ENCODE data around the gene CDK2. TPM values are rescaled to one million over a fixed set of nuclear protein-coding genes. Genes with fewer than 3 reads are reported as not detected.

Gene CDK2
- total and polyA plus RNA-seq, 9 of the 15 experiments (the other 6 are each of a cell fraction or from before 2014, with no cell fraction given): 17.4 to 213 (median 109) TPM

- H3K36me3 ChIP-seq (ENCODE audit: control insufficient read depth, insufficient read depth, low read length): peaks cover 30% of the 10 kb centered on the region
- no peaks in the 10 kb centered on the region for H3K9me3 ChIP-seq (replicated peaks; ENCODE audit: control insufficient read depth, insufficient read depth, low read depth, low read length)
- no peaks in the 10 kb centered on the region for H3K27me3 ChIP-seq (ENCODE audit: control insufficient read depth in 2 of 2, insufficient read depth in 2 of 2, low read length in 2 of 2)
- no TSS peak for BruUV-seq (replicated peaks)
- no peaks in the 10 kb centered on the region; the same call in 1 of the 2 replicates for H4K20me1 ChIP-seq (replicated peaks; ENCODE audit: control insufficient read depth, insufficient read depth, low read length)
- no peaks in the 10 kb centered on the region for H3K9me1 ChIP-seq (ENCODE audit: control insufficient read depth, insufficient read depth, low read length)
- WGBS (ENCODE audit: insufficient coverage, low coverage, missing lambda C conversion rate): 88% methylated on average over 3 of the region's 3 CpGs
- FAIRE-seq (no peak), ATAC-seq (no peak), DNase-seq (ENCODE audit: extremely low read depth in 1 of 4, low spot score in 3 of 4) (no peak)
- H3K4me1 ChIP-seq (replicated peaks in 1 of 2; ENCODE audit: control insufficient read depth in 2 of 2, insufficient read depth in 2 of 2, low read length in 2 of 2): peaks cover 12 to 21% of the 10 kb centered on the region in 2 experiments
- H2AFZ ChIP-seq (ENCODE audit: low read depth, low read length): no peak overlapping the region
- H3K4me3 ChIP-seq: no peak overlapping the region
- ChIA-PET CTCF (ENCODE audit: low intra/inter-chr PET ratio) (no interaction called here), POLR2A (no interaction called here)
- in situ Hi-C loops (cut with MboI): no loop called here
- no peak overlapping the region for H3K4me2 ChIP-seq (ENCODE audit: insufficient read depth, low read length)
- H3K27ac ChIP-seq (ENCODE audit: extremely low read depth, low read depth, low read length): no peak overlapping the region
- peaks cover 39% of the 10 kb centered on the region for H3K79me2 ChIP-seq (ENCODE audit: control insufficient read depth, insufficient read depth, low read length)
- no peak overlapping the region for H3K9ac ChIP-seq (ENCODE audit: insufficient read depth in 1 of 2, low read depth in 2 of 2, low read length in 2 of 2)
- intact Hi-C loops (cut with micrococcal nuclease): no loop called here
- TF ChIP-seq STAT5A (IDR thresholded peaks at IDR 0.05; ENCODE audit: borderline replicate concordance, low read length) (no peak), EGR1 (conservative IDR thresholded peaks at IDR 0.05) (no peak), CXXC5 (CRISPR knock-in tag; IDR thresholded peaks at IDR 0.05) (no peak), ZBTB34 (CRISPR knock-in tag; IDR thresholded peaks at IDR 0.05) (no peak), GTF2B (IDR thresholded peaks at IDR 0.05; ENCODE audit: extremely low read depth, insufficient read length) (no peak), THRAP3 (IDR thresholded peaks at IDR 0.05; ENCODE audit: borderline replicate concordance) (no peak), ZNF57 (CRISPR knock-in tag; IDR thresholded peaks at IDR 0.05) (no peak), PPARD (CRISPR knock-in tag; IDR thresholded peaks at IDR 0.05) (no peak), PHB2 (IDR thresholded peaks at IDR 0.05; ENCODE audit: low read depth) (no peak), ILK (tag; IDR thresholded peaks at IDR 0.05; ENCODE audit: borderline replicate concordance, low read depth) (no peak), RB1 (IDR thresholded peaks at IDR 0.05; ENCODE audit: low read depth) (no peak), NUFIP1 (IDR thresholded peaks at IDR 0.05; ENCODE audit: partially characterized antibody) (no peak), TBL1XR1 (IDR thresholded peaks at IDR 0.05; ENCODE audit: low read length in 2 of 2) (no peak), IRF1 (CRISPR knock-in tag; IDR thresholded peaks at IDR 0.05; ENCODE audit: borderline replicate concordance) (no peak), PTRF (tag; IDR thresholded peaks at IDR 0.05) (no peak), ZNF134 (CRISPR knock-in tag; conservative IDR thresholded peaks at IDR 0.05) (no peak), CEBPZ (IDR thresholded peaks at IDR 0.05; ENCODE audit: borderline replicate concordance, low read depth, low read length) (no peak), ZNF511 (CRISPR knock-in tag; IDR thresholded peaks at IDR 0.05) (no peak)
Measured at GRCh38 chr12:55979069-55979468, 12.4 kb downstream of the CDK2 start.
